GM12801 (cell line): Measurements from ENCODE around the gene FAXDC2.

Experiments
- CTCF ChIP-seq: IDR thresholded peaks from one replicate; pipeline ENCODE4 v1.5.1; 2011; ENCODE audit warnings: control low read depth; ENCODE audit not compliant: insufficient read length; ENCODE audit errors: extremely low read depth

The FAXDC2 gene

GRCh38 chr5:154849264-154849785 is 1.1 kb downstream of the FAXDC2 start:
- TF ChIP-seq CTCF, result no peak

- TF ChIP-seq CTCF, result no peak
Measured at GRCh38 chr5:154844809-154845208, 5.6 kb downstream of the FAXDC2 start.

GRCh38 chr5:154842689-154843530 is 7.5 kb downstream of the FAXDC2 start:
- TF ChIP-seq CTCF, result no peak

- no peak for TF ChIP-seq CTCF
Measured at GRCh38 chr5:154841273-154841661, 9.1 kb downstream of the FAXDC2 start.

- no peak for TF ChIP-seq CTCF
Measured at GRCh38 chr5:154840435-154841272, 9.7 kb downstream of the FAXDC2 start.

GRCh38 chr5:154837009-154837901 is 13.1 kb downstream of the FAXDC2 start:
- TF ChIP-seq CTCF, result no peak

GRCh38 chr5:154836225-154836624 is 14.2 kb downstream of the FAXDC2 start:
- no peak for TF ChIP-seq CTCF
